KOPT-K1 (cell line): Measurements from ENCODE around the gene IFI27L2.
"Not testable (repeated sequence)": the region's sequence is repeated elsewhere in the genome, so short reads cannot be mapped to it uniquely, and the experiment has no call there.

ENCODE experiments used
- H3K27ac ChIP-seq: fragments of 200-600 bp; sonication (generic); 2 replicates; pipeline ENCODE4 v1.5.1; 2016; ENCODE audit warnings: antibody characterized with exemption, mild to moderate bottlenecking, low read depth, low read length; ENCODE audit not compliant: poor library complexity, severe bottlenecking
- H3K36me3 ChIP-seq: fragments of 200-600 bp; sonication (generic); 2 replicates; pipeline ENCODE4 v1.5.1; 2017; ENCODE audit warnings: antibody characterized with exemption, mild to moderate bottlenecking, low read length, moderate library complexity; ENCODE audit not compliant: insufficient read depth
- H3K9me3 ChIP-seq: fragments of 200-600 bp; sonication (generic); 2 replicates; pipeline ENCODE4 v1.5.1; 2017; ENCODE audit warnings: antibody characterized with exemption, low read length, mild to moderate bottlenecking; ENCODE audit not compliant: insufficient read depth, poor library complexity, severe bottlenecking

Gene IFI27L2

GRCh38 chr14:94161981-94162380 is 32.6 kb upstream of the IFI27L2 start:
- Histone ChIP-seq H3K9me3 (no peaks in the 10 kb centered on the region), H3K27ac (no peak overlapping the region), H3K36me3 (no peaks in the 10 kb centered on the region)

GRCh38 chr14:94161058-94161457 is 31.7 kb upstream of the IFI27L2 start:
- no peaks in the 10 kb centered on the region for H3K9me3 ChIP-seq
- H3K27ac ChIP-seq: no peak overlapping the region
- no peaks in the 10 kb centered on the region for H3K36me3 ChIP-seq

- H3K36me3 ChIP-seq: no peaks in the 10 kb centered on the region
- no peak overlapping the region for H3K27ac ChIP-seq
- no peaks in the 10 kb centered on the region for H3K9me3 ChIP-seq
Measured at GRCh38 chr14:94158239-94158883, 29.0 kb upstream of the IFI27L2 start.

- H3K36me3 ChIP-seq: no peaks in the 10 kb centered on the region
- H3K9me3 ChIP-seq: no peaks in the 10 kb centered on the region
- no peak overlapping the region for H3K27ac ChIP-seq
Measured at GRCh38 chr14:94157197-94157596, 27.8 kb upstream of the IFI27L2 start.

GRCh38 chr14:94156143-94156542 is 26.7 kb upstream of the IFI27L2 start:
- not testable (repeated sequence) for H3K36me3 ChIP-seq, H3K9me3 ChIP-seq, H3K27ac ChIP-seq

GRCh38 chr14:94153750-94154342 is 24.4 kb upstream of the IFI27L2 start:
- H3K9me3 ChIP-seq: no peaks in the 10 kb centered on the region
- H3K36me3 ChIP-seq: no peaks in the 10 kb centered on the region
- no peak overlapping the region for H3K27ac ChIP-seq

GRCh38 chr14:94152676-94153075 is 23.3 kb upstream of the IFI27L2 start:
- no peaks in the 10 kb centered on the region for H3K9me3 ChIP-seq
- H3K36me3 ChIP-seq: no peaks in the 10 kb centered on the region
- H3K27ac ChIP-seq: no peak overlapping the region

GRCh38 chr14:94145902-94146527 is 16.6 kb upstream of the IFI27L2 start:
- H3K27ac ChIP-seq: no peak overlapping the region
- no peaks in the 10 kb centered on the region for H3K36me3 ChIP-seq
- no peaks in the 10 kb centered on the region for H3K9me3 ChIP-seq

- Histone ChIP-seq H3K27ac (no peak overlapping the region), H3K9me3 (no peaks in the 10 kb centered on the region), H3K36me3 (no peaks in the 10 kb centered on the region)
Measured at GRCh38 chr14:94144765-94145164, 15.4 kb upstream of the IFI27L2 start.

- Histone ChIP-seq H3K27ac (no peak overlapping the region), H3K36me3 (no peaks in the 10 kb centered on the region), H3K9me3 (no peaks in the 10 kb centered on the region)
Measured at GRCh38 chr14:94143711-94144110, 14.3 kb upstream of the IFI27L2 start.

- Histone ChIP-seq H3K36me3 (no peaks in the 10 kb centered on the region), H3K9me3 (no peaks in the 10 kb centered on the region), H3K27ac (no peak overlapping the region)
Measured at GRCh38 chr14:94143239-94143638, 13.8 kb upstream of the IFI27L2 start.

- Histone ChIP-seq H3K27ac (no peak overlapping the region), H3K36me3 (no peaks in the 10 kb centered on the region), H3K9me3 (no peaks in the 10 kb centered on the region)
Measured at GRCh38 chr14:94142836-94143235, 13.4 kb upstream of the IFI27L2 start.

GRCh38 chr14:94142247-94142646 is 12.8 kb upstream of the IFI27L2 start:
- no peak overlapping the region for H3K27ac ChIP-seq

GRCh38 chr14:94139421-94139820 is 10.0 kb upstream of the IFI27L2 start:
- Histone ChIP-seq H3K36me3 (no peaks in the 10 kb centered on the region), H3K9me3 (peaks cover 11% of the 10 kb centered on the region), H3K27ac (no peak overlapping the region)

More at GRCh38 chr14:94142247-94142646, 12.8 kb upstream of the IFI27L2 start:
- H3K9me3 ChIP-seq: no peaks in the 10 kb centered on the region
- H3K36me3 ChIP-seq: no peaks in the 10 kb centered on the region

- Histone ChIP-seq H3K27ac (no peak overlapping the region), H3K36me3 (no peaks in the 10 kb centered on the region), H3K9me3 (peaks cover 11% of the 10 kb centered on the region)
Measured at GRCh38 chr14:94139006-94139405, 9.6 kb upstream of the IFI27L2 start.

- Histone ChIP-seq H3K36me3 (no peaks in the 10 kb centered on the region), H3K27ac (no peak overlapping the region), H3K9me3 (peaks cover 11% of the 10 kb centered on the region)
Measured at GRCh38 chr14:94138251-94138650, 8.8 kb upstream of the IFI27L2 start.
